DND-41 (cell line): ENCODE data around the gene KMT5C.
A peak's percentile ranks its signal among the peaks of the same experiment; 100 is the strongest.

Experiments used
- CTCF ChIP-seq: IDR thresholded peaks from 2 replicates; pipeline ENCODE4 v1.5.1; 2012; ENCODE audit warnings: borderline replicate concordance, low read length, moderate library complexity, mild to moderate bottlenecking; ENCODE audit not compliant: poor library complexity, severe bottlenecking; ENCODE audit errors: extremely low read depth
- EZH2 ChIP-seq: IDR thresholded peaks from 3 replicates; pipeline ENCODE4 v1.6.1; 2012; ENCODE audit warnings: borderline replicate concordance, low read depth, mild to moderate bottlenecking, moderate library complexity, low read length, inconsistent platforms; ENCODE audit not compliant: severe bottlenecking

GRCh38 chr19:55339105-55339888, at the start of gene KMT5C:
- TF ChIP-seq CTCF (peak; percentile 36), EZH2 (no peak)
